Measurements from ENCODE around the gene KIF13A. TPM values are rescaled to one million over a fixed set of nuclear protein-coding genes. Genes with fewer than 3 reads are reported as not detected.
A peak's percentile ranks its signal among the peaks of the same experiment; 100 is the strongest.
"Not testable (repeated sequence)": the region's sequence is repeated elsewhere in the genome, so short reads cannot be mapped to it uniquely, and the experiment has no call there.

KIF13A gene
- total RNA-seq, 1 donor from 2014 or later: 29.0 TPM

DNA sequence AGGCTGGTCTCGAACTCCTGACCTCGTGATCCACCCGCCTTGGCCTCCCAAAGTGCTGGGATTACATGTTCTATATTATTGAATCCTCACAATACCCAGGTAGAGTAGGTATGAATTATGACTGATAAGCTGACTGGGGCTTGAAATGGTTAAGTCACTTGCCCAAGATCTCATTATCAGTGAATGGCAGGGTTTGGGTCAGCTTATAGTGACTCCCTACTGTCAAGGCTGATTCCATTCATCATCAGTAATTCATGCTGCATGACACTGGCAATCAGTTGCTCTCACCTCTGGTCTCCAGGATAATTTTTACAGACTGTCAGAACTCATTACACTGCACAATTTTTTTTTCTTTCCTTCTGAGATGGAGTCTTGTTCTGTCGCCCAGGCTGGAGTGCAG lies 127.6 kb downstream of the KIF13A start:
- Histone ChIP-seq H3K79me2 (ENCODE audit: low read depth) (no peaks in the 10 kb centered on the region), H3K9ac (no peak overlapping the region), H3K4me2 (no peak overlapping the region), H3K27me3 (no peaks in the 10 kb centered on the region), H3K4me3 (no peak overlapping the region), H3K9me3 (ENCODE audit: low read depth) (no peaks in the 10 kb centered on the region), H3K4me1 (no peaks in the 10 kb centered on the region), H3K27ac (no peak overlapping the region), H2AFZ (replicated peaks) (no peak overlapping the region), H3F3A (ENCODE audit: low read depth) (no peaks in the 10 kb centered on the region), H4K20me1 (ENCODE audit: low read depth) (no peaks in the 10 kb centered on the region), H3K36me3 (no peaks in the 10 kb centered on the region)
- no peak overlapping the region for H3K27ac Mint-ChIP-seq
- no peak for DNase-seq (ENCODE audit: low spot score)
- H3K9me3 Mint-ChIP-seq: no peaks in the 10 kb centered on the region
- TF ChIP-seq EZH2 (IDR thresholded peaks at IDR 0.05): no peak
- TF ChIP-seq, protein P1, sequence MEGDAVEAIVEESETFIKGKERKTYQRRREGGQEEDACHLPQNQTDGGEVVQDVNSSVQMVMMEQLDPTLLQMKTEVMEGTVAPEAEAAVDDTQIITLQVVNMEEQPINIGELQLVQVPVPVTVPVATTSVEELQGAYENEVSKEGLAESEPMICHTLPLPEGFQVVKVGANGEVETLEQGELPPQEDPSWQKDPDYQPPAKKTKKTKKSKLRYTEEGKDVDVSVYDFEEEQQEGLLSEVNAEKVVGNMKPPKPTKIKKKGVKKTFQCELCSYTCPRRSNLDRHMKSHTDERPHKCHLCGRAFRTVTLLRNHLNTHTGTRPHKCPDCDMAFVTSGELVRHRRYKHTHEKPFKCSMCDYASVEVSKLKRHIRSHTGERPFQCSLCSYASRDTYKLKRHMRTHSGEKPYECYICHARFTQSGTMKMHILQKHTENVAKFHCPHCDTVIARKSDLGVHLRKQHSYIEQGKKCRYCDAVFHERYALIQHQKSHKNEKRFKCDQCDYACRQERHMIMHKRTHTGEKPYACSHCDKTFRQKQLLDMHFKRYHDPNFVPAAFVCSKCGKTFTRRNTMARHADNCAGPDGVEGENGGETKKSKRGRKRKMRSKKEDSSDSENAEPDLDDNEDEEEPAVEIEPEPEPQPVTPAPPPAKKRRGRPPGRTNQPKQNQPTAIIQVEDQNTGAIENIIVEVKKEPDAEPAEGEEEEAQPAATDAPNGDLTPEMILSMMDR (IDR thresholded peaks at IDR 0.05): no peak
- TF ChIP-seq EZH2phosphoT487 (IDR thresholded peaks at IDR 0.05): no peak
- H3K36me3 Mint-ChIP-seq: peaks cover 8% of the 10 kb centered on the region
- H3K4me1 Mint-ChIP-seq: peaks cover 10% of the 10 kb centered on the region
- H3K4me3 Mint-ChIP-seq: no peak overlapping the region
- no peaks in the 10 kb centered on the region for H3K27me3 Mint-ChIP-seq (ENCODE audit: insufficient read depth, low read depth)

DNA sequence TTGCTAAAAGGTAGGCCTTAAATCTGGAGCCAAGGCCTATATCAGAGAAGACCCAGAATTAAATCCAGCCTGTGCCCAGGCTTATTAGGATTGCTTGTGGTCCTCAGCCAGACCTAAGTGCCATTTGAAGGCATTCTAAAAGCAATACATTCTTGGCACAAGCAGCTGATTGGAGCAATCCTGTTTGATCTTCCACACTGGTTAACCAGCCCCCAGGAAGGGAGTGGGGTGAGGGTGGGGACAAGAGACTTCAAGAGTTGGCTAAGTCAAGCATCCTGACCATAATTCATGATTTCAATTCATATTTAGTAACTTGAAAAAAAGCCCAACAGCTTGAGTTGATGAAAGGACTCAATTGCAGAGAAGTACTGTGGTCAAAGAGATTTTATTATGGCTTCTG lies 128.9 kb downstream of the KIF13A start:
- H3K27me3 ChIP-seq: no peaks in the 10 kb centered on the region
- Mint-ChIP-seq H3K9me3 (no peaks in the 10 kb centered on the region), H3K27ac (no peak overlapping the region), H3K36me3 (peaks cover 8% of the 10 kb centered on the region), H3K4me3 (no peak overlapping the region), H3K27me3 (ENCODE audit: insufficient read depth, low read depth) (no peaks in the 10 kb centered on the region), H3K4me1 (peaks cover 3% of the 10 kb centered on the region)
- H3K79me2 ChIP-seq (ENCODE audit: low read depth): no peaks in the 10 kb centered on the region
- H3F3A ChIP-seq (ENCODE audit: low read depth): no peaks in the 10 kb centered on the region
- no peak for DNase-seq (ENCODE audit: low spot score)
- H2AFZ ChIP-seq (replicated peaks): no peak overlapping the region
- no peaks in the 10 kb centered on the region for H3K36me3 ChIP-seq
- no peak overlapping the region for H3K4me3 ChIP-seq
- TF ChIP-seq EZH2 (IDR thresholded peaks at IDR 0.05): no peak
- H3K4me1 ChIP-seq: no peaks in the 10 kb centered on the region
- H3K27ac ChIP-seq: no peak overlapping the region
- H4K20me1 ChIP-seq (ENCODE audit: low read depth): no peaks in the 10 kb centered on the region
- H3K9ac ChIP-seq: no peak overlapping the region
- no peaks in the 10 kb centered on the region for H3K9me3 ChIP-seq (ENCODE audit: low read depth)
- no peak overlapping the region for H3K4me2 ChIP-seq

DNA sequence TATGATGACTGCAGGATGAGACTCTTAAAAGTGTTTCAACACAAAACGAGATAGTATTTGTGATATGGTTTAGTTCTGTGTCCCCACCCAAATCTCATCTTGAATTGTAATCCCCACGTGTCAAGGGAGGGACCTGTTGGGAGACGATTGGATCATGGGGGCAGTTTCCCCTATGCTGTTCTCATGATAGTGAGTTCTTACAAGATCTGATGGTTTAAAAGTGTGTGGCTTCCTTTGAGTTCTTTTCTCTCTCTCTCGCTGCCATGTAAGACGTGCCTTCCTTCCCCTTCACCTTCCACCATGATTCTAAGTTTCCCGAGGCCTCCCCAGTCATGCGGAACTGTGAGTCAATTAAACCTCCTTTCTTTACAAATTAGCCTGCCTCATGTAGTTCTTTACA lies 130.2 kb downstream of the KIF13A start:
- H3K27ac ChIP-seq; H3K4me1 ChIP-seq; H3K27ac Mint-ChIP-seq; H3K36me3 Mint-ChIP-seq; H3K9ac ChIP-seq; H3K4me1 Mint-ChIP-seq; H3K9me3 Mint-ChIP-seq; H3K79me2 ChIP-seq (ENCODE audit: low read depth); H3K4me3 ChIP-seq; H3K4me2 ChIP-seq; H3K4me3 Mint-ChIP-seq; H2AFZ ChIP-seq (replicated peaks); H3F3A ChIP-seq (ENCODE audit: low read depth); H3K36me3 ChIP-seq; H3K27me3 Mint-ChIP-seq (ENCODE audit: insufficient read depth, low read depth); H4K20me1 ChIP-seq (ENCODE audit: low read depth); H3K27me3 ChIP-seq; H3K9me3 ChIP-seq (ENCODE audit: low read depth): not testable (repeated sequence)
- peak; percentile 9 for DNase-seq (ENCODE audit: low spot score)

DNA sequence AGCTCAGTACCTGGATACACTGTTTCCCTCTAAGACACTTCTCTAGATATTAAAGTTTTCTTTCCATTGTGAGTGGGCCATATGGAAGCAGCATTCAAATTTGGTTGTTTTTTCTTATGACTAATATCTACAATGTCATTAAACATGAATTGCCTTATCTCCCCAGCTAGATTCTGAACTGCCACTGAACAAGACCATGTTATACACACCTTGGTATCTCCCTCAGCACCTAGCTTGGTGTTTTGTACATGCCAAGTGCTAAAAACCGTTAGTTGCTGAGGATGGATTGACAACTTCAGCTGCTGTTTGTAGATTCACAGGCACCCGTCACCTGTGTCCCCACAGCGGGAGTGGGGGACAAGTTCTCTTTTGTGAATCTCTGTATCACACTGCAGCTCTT lies 131.1 kb downstream of the KIF13A start:
- Histone ChIP-seq H3K79me2 (ENCODE audit: low read depth) (no peaks in the 10 kb centered on the region), H2AFZ (replicated peaks) (no peak overlapping the region), H3F3A (ENCODE audit: low read depth) (no peaks in the 10 kb centered on the region), H3K9me3 (ENCODE audit: low read depth) (no peaks in the 10 kb centered on the region), H3K36me3 (no peaks in the 10 kb centered on the region), H4K20me1 (ENCODE audit: low read depth) (no peaks in the 10 kb centered on the region), H3K4me3 (no peak overlapping the region), H3K27ac (no peak overlapping the region), H3K4me2 (no peak overlapping the region), H3K9ac (no peak overlapping the region), H3K27me3 (no peaks in the 10 kb centered on the region), H3K4me1 (no peaks in the 10 kb centered on the region)
- H3K4me3 Mint-ChIP-seq: no peak overlapping the region
- H3K4me1 Mint-ChIP-seq: peaks cover 3% of the 10 kb centered on the region
- TF ChIP-seq, protein P1 (IDR thresholded peaks at IDR 0.05): no peak
- TF ChIP-seq EZH2phosphoT487 (IDR thresholded peaks at IDR 0.05): no peak
- DNase-seq (ENCODE audit: low spot score): no peak
- no peak overlapping the region for H3K27ac Mint-ChIP-seq
- no peaks in the 10 kb centered on the region for H3K9me3 Mint-ChIP-seq
- no peaks in the 10 kb centered on the region for H3K27me3 Mint-ChIP-seq (ENCODE audit: insufficient read depth, low read depth)
- H3K36me3 Mint-ChIP-seq: peaks cover 6% of the 10 kb centered on the region
